SK-N-SH treated with all-trans-retinoic acid at 6 μM for 48 hours (cell line): ENCODE measurements around the gene LAMA2.

Experiments used
- ZFP3 ChIP-seq: fragments of 250-450 bp; sonication (Bioruptor Pico); IDR thresholded peaks from 2 replicates; pipeline ENCODE4 v1.5.0; 2020; ENCODE audit warnings: mild to moderate bottlenecking, moderate library complexity

Gene LAMA2

GRCh38 chr6:129565811-129566210, 682.9 kb downstream of the LAMA2 start (continued):
- no peak for TF ChIP-seq ZFP3 (CRISPR knock-in tag)
